Stimulated activated CD8-positive, alpha-beta memory T cell treated with anti-CD3 and anti-CD28 coated beads, Interleukin-15, amount 100 ng/mL, for 1 hour (primary cell): Measurements from ENCODE around the gene GLI2.

ENCODE experiments used
- DNase-seq: peaks from one replicate; pipeline ENCODE4 v3.0.0-alpha.2; 2020; ENCODE audit warnings: low read depth

Gene GLI2

GRCh38 chr2:120738117-120738516 lies 2.4 kb downstream of the GLI2 start:
- no peak for DNase-seq

GRCh38 chr2:120738786-120739437 lies 3.2 kb downstream of the GLI2 start:
- no peak for DNase-seq

- DNase-seq = no peak
Observed at GRCh38 chr2:120739438-120740090, 3.9 kb downstream of the GLI2 start.

GRCh38 chr2:120740375-120740764 lies 4.7 kb downstream of the GLI2 start:
- no peak for DNase-seq

GRCh38 chr2:120740765-120741524 lies 5.3 kb downstream of the GLI2 start:
- no peak for DNase-seq

GRCh38 chr2:120741571-120742561 lies 6.2 kb downstream of the GLI2 start:
- no peak for DNase-seq

- no peak for DNase-seq
Observed at GRCh38 chr2:120743657-120744056, 8.0 kb downstream of the GLI2 start.

- no peak for DNase-seq
Observed at GRCh38 chr2:120744817-120745216, 9.1 kb downstream of the GLI2 start.

- no peak for DNase-seq
Observed at GRCh38 chr2:120745420-120746111, 9.9 kb downstream of the GLI2 start.

GRCh38 chr2:120746144-120746543 lies 10.5 kb downstream of the GLI2 start:
- no peak for DNase-seq

GRCh38 chr2:120747281-120747680 lies 11.6 kb downstream of the GLI2 start:
- DNase-seq = no peak

- no peak for DNase-seq
Observed at GRCh38 chr2:120747706-120748105, 12.0 kb downstream of the GLI2 start.

- DNase-seq = no peak
Observed at GRCh38 chr2:120748310-120748709, 12.6 kb downstream of the GLI2 start.

- DNase-seq = no peak
Observed at GRCh38 chr2:120748741-120749140, 13.1 kb downstream of the GLI2 start.

GRCh38 chr2:120749506-120750431 lies 14.1 kb downstream of the GLI2 start:
- DNase-seq = no peak

- no peak for DNase-seq
Observed at GRCh38 chr2:120750488-120751210, 15.0 kb downstream of the GLI2 start.

- no peak for DNase-seq
Observed at GRCh38 chr2:120751553-120751952, 15.9 kb downstream of the GLI2 start.

- no peak for DNase-seq
Observed at GRCh38 chr2:120754067-120754960, 18.6 kb downstream of the GLI2 start.
